Brain microvascular endothelial cell (primary cell): ENCODE data around the gene PRPS1L1.
A peak's percentile ranks its signal among the peaks of the same experiment; 100 is the strongest.

Source experiments
- DNase-seq: peaks from one replicate; pipeline ENCODE4 v3.0.0-alpha.2; 2020
- H3K27ac ChIP-seq: fragments of 250-450 bp; sonication (Bioruptor Pico); 2 replicates; pipeline ENCODE4 v1.5.1; 2020; ENCODE audit warnings: mild to moderate bottlenecking, moderate library complexity
- H3K27me3 ChIP-seq: fragments of 250-450 bp; sonication (Bioruptor Pico); replicated peaks from 2 replicates; pipeline ENCODE4 v1.5.1; 2020; ENCODE audit warnings: mild to moderate bottlenecking
- H3K36me3 ChIP-seq: fragments of 250-450 bp; sonication (Bioruptor Pico); replicated peaks from 2 replicates; pipeline ENCODE4 v1.5.1; 2020; ENCODE audit warnings: mild to moderate bottlenecking
- H3K4me3 ChIP-seq: 2 replicates; pipeline ENCODE4 v1.5.1; 2011; ENCODE audit warnings: low read depth, mild to moderate bottlenecking, control low read depth, low read length, moderate library complexity
- CTCF ChIP-seq: IDR thresholded peaks from 2 replicates; pipeline ENCODE4 v1.5.1; 2011; ENCODE audit warnings: low read depth, mild to moderate bottlenecking, moderate library complexity, low read length, control low read depth, inconsistent platforms; ENCODE audit errors: missing control alignments
- in situ Hi-C: cut with HindIII; loops from 2 replicates; pipeline ENCODE4 v1.10.0; 2017; ENCODE audit warnings: low sequenced_read_pairs, low pct_ligation_motif_present

Gene PRPS1L1

GRCh38 chr7:18020138-18020715 lies 7.4 kb downstream of the PRPS1L1 start:
- in situ Hi-C loops, result no loop called here
- no peak overlapping the region for H3K4me3 ChIP-seq
- no peaks in the 10 kb centered on the region for H3K27me3 ChIP-seq
- TF ChIP-seq CTCF, result no peak
- peak overlapping the region; percentile 44 for H3K27ac ChIP-seq
- no peak for DNase-seq
- no peaks in the 10 kb centered on the region for H3K36me3 ChIP-seq

GRCh38 chr7:18019555-18019954 lies 8.1 kb downstream of the PRPS1L1 start:
- in situ Hi-C loops, result no loop called here

GRCh38 chr7:18018296-18019215 lies 9.1 kb downstream of the PRPS1L1 start:
- no peak overlapping the region for H3K4me3 ChIP-seq
- H3K27ac ChIP-seq, result peak overlapping the region; percentile 44
- TF ChIP-seq CTCF, result no peak
- DNase-seq, result no peak
- H3K27me3 ChIP-seq, result no peaks in the 10 kb centered on the region
- no peaks in the 10 kb centered on the region for H3K36me3 ChIP-seq
- in situ Hi-C loops, result no loop called here

More at GRCh38 chr7:18019555-18019954, 8.1 kb downstream of the PRPS1L1 start:
- H3K27ac ChIP-seq, result peak overlapping the region; percentile 44
- no peak overlapping the region for H3K4me3 ChIP-seq
- H3K36me3 ChIP-seq, result no peaks in the 10 kb centered on the region
- peak; percentile 35 for DNase-seq
- no peak for TF ChIP-seq CTCF
- no peaks in the 10 kb centered on the region for H3K27me3 ChIP-seq

- H3K4me3 ChIP-seq, result no peak overlapping the region
- no peak for DNase-seq
- in situ Hi-C loops, result no loop called here
- H3K27ac ChIP-seq, result no peak overlapping the region
- no peaks in the 10 kb centered on the region for H3K36me3 ChIP-seq
- H3K27me3 ChIP-seq, result no peaks in the 10 kb centered on the region
- no peak for TF ChIP-seq CTCF
Measured at GRCh38 chr7:18016547-18017444, 10.8 kb downstream of the PRPS1L1 start.

GRCh38 chr7:18013936-18014335 lies 13.7 kb downstream of the PRPS1L1 start:
- no peaks in the 10 kb centered on the region for H3K27me3 ChIP-seq
- no peak overlapping the region for H3K4me3 ChIP-seq
- peak overlapping the region; percentile 23 for H3K27ac ChIP-seq
- no peak for TF ChIP-seq CTCF
- no peaks in the 10 kb centered on the region for H3K36me3 ChIP-seq
- DNase-seq, result peak; percentile 75
- in situ Hi-C loops, result no loop called here
